PC-3 (cell line): ENCODE data around the gene ACP4. TPM values are rescaled to one million over a fixed set of nuclear protein-coding genes. Genes with fewer than 3 reads are reported as not detected.

Source experiments
- ATAC-seq: fragments of 200-7000 bp; cut with Tn5 transposase; 2 replicates; pipeline ENCODE4 v1.9.1; 2020; ENCODE audit warnings: mild to moderate bottlenecking, moderate library complexity
- BruUV-seq: library from RNA; stranded (reverse); fragments of 400-500 nt; replicated peaks from 2 replicates; lab custom pipeline; 2021; lab: Mats Ljungman, UMichigan
- CTCF ChIA-PET: fragments of 300-600 bp; sonication (Branson Sonifier 250); formaldehyde crosslinking; loops from one replicate; lab custom pipeline; 2022; ENCODE audit warnings: antibody characterized with exemption; lab: Charles Lee
- POLR2A ChIA-PET: fragments of 300-600 bp; sonication (Branson Sonifier 250); formaldehyde crosslinking; loops from one replicate; lab custom pipeline; 2022; ENCODE audit warnings: antibody characterized with exemption; ENCODE audit not compliant: unreplicated experiment; lab: Charles Lee
- DNase-seq: peaks from one replicate; pipeline ENCODE4 v3.0.0-alpha.2; 2015
- H2AFZ ChIP-seq: fragments of 300-600 bp; sonication (generic); 2 replicates; pipeline ENCODE4 v1.6.0; 2016; ENCODE audit warnings: antibody characterized with exemption, low read length
- H3F3A ChIP-seq: fragments of 300-600 bp; sonication (generic); one replicate; pipeline ENCODE4 v1.6.0; 2017; ENCODE audit warnings: antibody characterized with exemption, low read length, control low read depth, mild to moderate bottlenecking; ENCODE audit not compliant: unreplicated experiment
- H3K27ac ChIP-seq: fragments of 300-600 bp; sonication (generic); 2 replicates; pipeline ENCODE4 v1.5.1; 2016; ENCODE audit warnings: mild to moderate bottlenecking, low read length
- H3K27me3 ChIP-seq: fragments of 300-600 bp; sonication (generic); 2 replicates; pipeline ENCODE4 v1.6.1; 2016; ENCODE audit warnings: low read length, mixed read lengths
- H3K36me3 ChIP-seq: fragments of 300-600 bp; sonication (generic); 2 replicates; pipeline ENCODE4 v1.6.1; 2016; ENCODE audit warnings: low read depth, mixed run types, low read length, mixed read lengths
- H3K4me1 ChIP-seq: fragments of 300-600 bp; sonication (generic); 2 replicates; pipeline ENCODE4 v1.5.1; 2016; ENCODE audit warnings: low read length; ENCODE audit not compliant: insufficient read depth
- H3K4me2 ChIP-seq: fragments of 300-600 bp; sonication (generic); 2 replicates; pipeline ENCODE4 v1.6.0; 2016; ENCODE audit warnings: low read length
- H3K4me3 ChIP-seq: fragments of 300-600 bp; sonication (generic); 2 replicates; pipeline ENCODE4 v1.5.1; 2016; ENCODE audit warnings: mild to moderate bottlenecking, low read length, mixed read lengths
- H3K79me2 ChIP-seq: fragments of 300-600 bp; sonication (generic); 2 replicates; pipeline ENCODE4 v1.6.1; 2017; ENCODE audit warnings: low read length, mixed read lengths
- H3K9ac ChIP-seq: fragments of 300-600 bp; sonication (generic); 2 replicates; pipeline ENCODE4 v1.6.0; 2016; ENCODE audit warnings: mild to moderate bottlenecking, low read length
- H3K9me2 ChIP-seq: fragments of 300-600 bp; sonication (generic); replicated peaks from 2 replicates; pipeline ENCODE4 v1.6.1; 2016; ENCODE audit warnings: mixed run types, low read length, mixed read lengths
- H3K9me3 ChIP-seq: fragments of 300-600 bp; sonication (generic); 2 replicates; pipeline ENCODE4 v1.6.1; 2016; ENCODE audit warnings: low read length, mixed read lengths
- H4K20me1 ChIP-seq: fragments of 300-600 bp; sonication (generic); 2 replicates; pipeline ENCODE4 v1.6.1; 2016; ENCODE audit warnings: low read length, mixed read lengths
- CTCF ChIP-seq: fragments of 300-600 bp; sonication (generic); conservative IDR thresholded peaks from 2 replicates; pipeline ENCODE4 v1.5.1; 2017; ENCODE audit warnings: antibody characterized with exemption, low read depth, mild to moderate bottlenecking, low read length
- EZH2 ChIP-seq: fragments of 300-600 bp; sonication (generic); IDR thresholded peaks from one replicate; pipeline ENCODE4 v1.6.1; 2017; ENCODE audit warnings: antibody characterized with exemption, mild to moderate bottlenecking, low read length; ENCODE audit not compliant: unreplicated experiment
- EZH2phosphoT487 ChIP-seq: fragments of 300-600 bp; sonication (generic); IDR thresholded peaks from 2 replicates; pipeline ENCODE4 v1.6.1; 2018; ENCODE audit warnings: mild to moderate bottlenecking, antibody characterized with exemption, low read length, borderline replicate concordance
- intact Hi-C: fragments of 100-400 bp; cut with micrococcal nuclease; formaldehyde crosslinking; loops from 2 replicates; pipeline ENCODE4 v1.9.0; 2023
- total RNA-seq: library from RNA; depleted of rRNA; stranded (reverse); fragments of >200 nt; gene quantifications from 2 replicates; pipeline ENCODE4 v1.2.3, GENCODE V29; 2014

Gene ACP4
- total RNA-seq, 1 experiment from 2014 or later: not detected

- no peak for TF ChIP-seq CTCF
- no peak for TF ChIP-seq EZH2
- no peak for TF ChIP-seq EZH2phosphoT487
- no TSS peak for BruUV-seq
- ATAC-seq (no peak), DNase-seq (no peak)
- no peaks in the 10 kb centered on the region for H4K20me1 ChIP-seq
- no peaks in the 10 kb centered on the region for H3K79me2 ChIP-seq
- H3K36me3 ChIP-seq: no peaks in the 10 kb centered on the region
- no peak overlapping the region for H3K4me2 ChIP-seq
- ChIA-PET CTCF (no interaction called here), POLR2A (no interaction called here)
- H3K4me3 ChIP-seq: no peak overlapping the region
- no peaks in the 10 kb centered on the region for H3K9me3 ChIP-seq
- H3K9ac ChIP-seq: no peak overlapping the region
- no peaks in the 10 kb centered on the region for H3K9me2 ChIP-seq
- H3K4me1 ChIP-seq: no peaks in the 10 kb centered on the region
- H2AFZ ChIP-seq: no peak overlapping the region
- intact Hi-C loops: no loop called here
- peaks cover 10% of the 10 kb centered on the region; the same call in 1 of the 2 replicates for H3K27me3 ChIP-seq
- H3K27ac ChIP-seq: no peak overlapping the region
- H3F3A ChIP-seq: no peaks in the 10 kb centered on the region
Observed at GRCh38 chr19:50812474-50812873, 22.3 kb downstream of the ACP4 start.

- intact Hi-C loops: no loop called here
- CTCF ChIA-PET: no interaction called here
- H3K9ac ChIP-seq: no peak overlapping the region
- BruUV-seq: no TSS peak
- no peak overlapping the region for H3K4me3 ChIP-seq
- no peaks in the 10 kb centered on the region for H3K9me2 ChIP-seq
- H3K36me3 ChIP-seq: no peaks in the 10 kb centered on the region
- no peaks in the 10 kb centered on the region for H3K9me3 ChIP-seq
- peaks cover 32% of the 10 kb centered on the region for H3K27me3 ChIP-seq
- no peak overlapping the region for H2AFZ ChIP-seq
- no peaks in the 10 kb centered on the region for H4K20me1 ChIP-seq
- no peak for TF ChIP-seq EZH2
- TF ChIP-seq EZH2phosphoT487: no peak
- TF ChIP-seq CTCF: no peak
- no peaks in the 10 kb centered on the region for H3K4me1 ChIP-seq
- POLR2A ChIA-PET: no interaction called here
- no peaks in the 10 kb centered on the region for H3F3A ChIP-seq
- H3K79me2 ChIP-seq: no peaks in the 10 kb centered on the region
- no peak overlapping the region for H3K4me2 ChIP-seq
- DNase-seq (no peak), ATAC-seq (no peak)
- H3K27ac ChIP-seq: no peak overlapping the region
Observed at GRCh38 chr19:50814883-50815282, 24.7 kb downstream of the ACP4 start.

- Histone ChIP-seq H3K36me3 (no peaks in the 10 kb centered on the region), H3K27ac (no peak overlapping the region), H3K4me1 (no peaks in the 10 kb centered on the region), H3K9me2 (no peaks in the 10 kb centered on the region), H4K20me1 (no peaks in the 10 kb centered on the region), H3K27me3 (peaks cover 38% of the 10 kb centered on the region), H2AFZ (no peak overlapping the region), H3K4me3 (no peak overlapping the region), H3K9me3 (no peaks in the 10 kb centered on the region), H3K4me2 (no peak overlapping the region), H3F3A (no peaks in the 10 kb centered on the region), H3K79me2 (no peaks in the 10 kb centered on the region), H3K9ac (no peak overlapping the region)
- POLR2A ChIA-PET: no interaction called here
- intact Hi-C loops: no loop called here
- no TSS peak for BruUV-seq
- ATAC-seq (no peak), DNase-seq (no peak)
- CTCF ChIA-PET: no interaction called here
- TF ChIP-seq CTCF (no peak), EZH2 (no peak), EZH2phosphoT487 (no peak)
Observed at GRCh38 chr19:50815439-50815838, 25.2 kb downstream of the ACP4 start.
